ENCODE measurements around the gene LKAAEAR1.

Gene LKAAEAR1

GRCh38 chr20:64050261-64051032, 33.8 kb downstream of the LKAAEAR1 start:
- DNase-seq (ENCODE audit: low read depth): no peak

- DNase-seq (ENCODE audit: low read depth): no peak
Observed at GRCh38 chr20:64049878-64050260, 34.3 kb downstream of the LKAAEAR1 start.

GRCh38 chr20:64049060-64049877, 34.9 kb downstream of the LKAAEAR1 start, which contains the start of gene SOX18:
Gene SOX18 (minus strand): TSS chr20:64049639. CDS start chr20:64049516, 123 bp downstream.
- DNase-seq (ENCODE audit: low read depth): no peak

- DNase-seq (ENCODE audit: low read depth): no peak
Observed at GRCh38 chr20:64048402-64049044, 35.7 kb downstream of the LKAAEAR1 start.

GRCh38 chr20:64047968-64048401, 36.2 kb downstream of the LKAAEAR1 start:
- DNase-seq (ENCODE audit: low read depth): no peak

- no peak for DNase-seq (ENCODE audit: low read depth)
Observed at GRCh38 chr20:64047046-64047389, 37.2 kb downstream of the LKAAEAR1 start.

GRCh38 chr20:64045346-64046011, 38.7 kb downstream of the LKAAEAR1 start:
- no peak for DNase-seq (ENCODE audit: low read depth)

GRCh38 chr20:64044484-64045247, 39.5 kb downstream of the LKAAEAR1 start:
- DNase-seq (ENCODE audit: low read depth): no peak

GRCh38 chr20:64043768-64044167, 40.4 kb downstream of the LKAAEAR1 start:
- no peak for DNase-seq (ENCODE audit: low read depth)

- DNase-seq (ENCODE audit: low read depth): no peak
Observed at GRCh38 chr20:64042054-64042781, 42.0 kb downstream of the LKAAEAR1 start.

- no peak for DNase-seq (ENCODE audit: low read depth)
Observed at GRCh38 chr20:64041781-64042053, 42.5 kb downstream of the LKAAEAR1 start.

- no peak for DNase-seq (ENCODE audit: low read depth)
Observed at GRCh38 chr20:64041040-64041780, 43.0 kb downstream of the LKAAEAR1 start.

GRCh38 chr20:64040231-64041039, 43.8 kb downstream of the LKAAEAR1 start:
- no peak for DNase-seq (ENCODE audit: low read depth)

- no peak for DNase-seq (ENCODE audit: low read depth)
Observed at GRCh38 chr20:64039293-64040160, 44.7 kb downstream of the LKAAEAR1 start.

GRCh38 chr20:64038565-64039292, 45.5 kb downstream of the LKAAEAR1 start:
- peak; percentile 68 for DNase-seq (ENCODE audit: low read depth)

GRCh38 chr20:64038224-64038564, 46.0 kb downstream of the LKAAEAR1 start:
- no peak for DNase-seq (ENCODE audit: low read depth)

- DNase-seq (ENCODE audit: low read depth): no peak
Observed at GRCh38 chr20:64037498-64038213, 46.5 kb downstream of the LKAAEAR1 start.
